22Rv1 (cell line): ENCODE results near the gene MCF2L.

Experiments used
- CTCF ChIP-seq: fragments of 450-650 bp; IDR thresholded peaks from 2 replicates; pipeline ENCODE4 v1.5.1; 2017; ENCODE audit warnings: mild to moderate bottlenecking
- ZFX ChIP-seq: fragments of 450-650 bp; IDR thresholded peaks from 2 replicates; pipeline ENCODE4 v1.6.1; 2017; ENCODE audit warnings: antibody characterized with exemption, borderline replicate concordance

GRCh38 chr13:112940236-112940635 lies 28.8 kb upstream of the MCF2L start:
- TF ChIP-seq CTCF (no peak), ZFX (no peak)
